Pons (tissue), 1 donor: ENCODE data around the gene CHIT1.

Experiments used
- DNase-seq: peaks from one replicate; pipeline ENCODE4 v3.0.0-alpha.2; 2016; ENCODE audit warnings: low spot score

Gene CHIT1

GRCh38 chr1:203216274-203217138, 13.0 kb downstream of the CHIT1 start:
- peak; percentile 75 for DNase-seq

DNA sequence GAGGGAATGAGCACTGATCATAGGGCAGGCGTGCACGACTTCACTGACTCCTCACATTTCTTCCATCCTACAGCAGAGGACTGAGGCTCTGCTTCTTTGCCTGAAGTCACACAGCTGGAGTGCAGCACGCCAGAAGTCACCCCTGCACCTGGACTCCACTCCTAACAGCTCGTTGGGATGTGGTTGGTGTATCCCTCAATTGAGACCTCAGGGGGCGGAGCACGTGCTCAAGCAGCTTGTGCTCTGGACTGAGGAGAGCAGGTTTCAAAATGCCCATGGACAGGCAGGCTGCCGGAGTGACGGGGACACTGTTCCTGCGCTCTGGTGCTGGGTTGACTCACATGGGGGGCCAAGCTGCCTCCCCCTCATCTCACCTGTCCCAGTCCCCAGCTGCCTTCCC, 13.9 kb downstream of the CHIT1 start:
- no peak for DNase-seq

GRCh38 chr1:203214871-203215270, 14.6 kb downstream of the CHIT1 start:
- DNase-seq = no peak

- DNase-seq = no peak
These were observed 16.3 kb downstream of the CHIT1 start for GRCh38 chr1:203213126-203213525.

DNA sequence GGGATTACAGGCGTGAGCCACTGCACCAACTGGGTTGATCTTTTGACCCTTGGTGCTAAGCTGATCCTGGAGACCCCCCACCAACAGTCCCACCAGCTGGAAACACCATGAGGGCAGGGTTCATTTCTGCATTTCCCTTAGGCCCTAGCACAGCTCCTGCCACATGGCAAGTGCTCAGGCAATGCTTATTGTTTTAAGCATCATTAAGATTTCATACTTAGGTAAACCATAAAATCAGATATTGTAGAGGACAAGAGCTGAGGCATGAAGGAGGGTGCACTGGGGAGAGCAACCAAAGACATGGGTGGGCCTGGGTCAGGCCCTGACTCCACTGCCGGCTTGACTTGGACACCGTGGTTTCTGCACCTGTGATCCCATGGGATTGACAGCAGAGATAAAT, 17.7 kb downstream of the CHIT1 start:
- DNase-seq = no peak

DNA sequence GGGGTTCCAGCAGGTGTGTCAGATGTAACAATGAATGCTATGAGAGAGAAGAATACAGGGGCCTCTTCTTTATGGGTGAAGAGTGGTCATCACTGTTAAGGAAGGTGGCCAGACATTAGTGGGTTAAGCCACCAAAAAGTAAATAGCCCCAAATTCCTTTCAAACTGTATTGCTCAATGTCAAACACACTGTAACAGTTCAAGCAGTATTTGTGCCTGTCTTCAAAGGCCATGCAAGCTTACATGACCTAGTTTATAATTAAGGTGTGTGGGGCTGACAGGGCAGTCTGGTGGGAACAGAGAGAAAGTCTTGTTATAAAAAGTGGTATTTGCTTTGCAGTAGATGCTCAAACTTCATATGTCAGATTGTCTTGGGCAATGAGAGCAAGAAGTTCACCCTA, 18.5 kb downstream of the CHIT1 start:
- DNase-seq = no peak

GRCh38 chr1:203210350-203210749, 19.1 kb downstream of the CHIT1 start:
- no peak for DNase-seq

DNA sequence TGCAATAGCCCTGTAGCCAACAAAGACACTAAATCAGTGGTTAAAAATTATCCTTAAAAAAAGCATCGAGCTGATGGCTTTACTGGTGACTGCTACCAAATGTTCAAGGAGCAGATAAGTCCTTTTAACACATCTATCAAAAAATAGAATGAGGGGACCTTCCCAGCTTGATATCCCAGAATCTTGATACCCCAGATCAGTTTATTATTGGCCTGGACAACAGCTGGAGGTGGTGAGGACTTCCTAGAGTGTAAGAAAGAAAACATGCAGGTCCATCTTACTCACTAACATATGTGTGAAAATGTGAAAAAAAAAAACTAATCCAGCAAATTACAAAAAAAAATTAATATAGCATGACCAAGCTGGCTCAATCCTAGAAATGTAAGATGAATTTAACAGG, 21.3 kb downstream of the CHIT1 start:
- no peak for DNase-seq

- DNase-seq = no peak
These were observed 21.7 kb downstream of the CHIT1 start for GRCh38 chr1:203207751-203208150.

DNA sequence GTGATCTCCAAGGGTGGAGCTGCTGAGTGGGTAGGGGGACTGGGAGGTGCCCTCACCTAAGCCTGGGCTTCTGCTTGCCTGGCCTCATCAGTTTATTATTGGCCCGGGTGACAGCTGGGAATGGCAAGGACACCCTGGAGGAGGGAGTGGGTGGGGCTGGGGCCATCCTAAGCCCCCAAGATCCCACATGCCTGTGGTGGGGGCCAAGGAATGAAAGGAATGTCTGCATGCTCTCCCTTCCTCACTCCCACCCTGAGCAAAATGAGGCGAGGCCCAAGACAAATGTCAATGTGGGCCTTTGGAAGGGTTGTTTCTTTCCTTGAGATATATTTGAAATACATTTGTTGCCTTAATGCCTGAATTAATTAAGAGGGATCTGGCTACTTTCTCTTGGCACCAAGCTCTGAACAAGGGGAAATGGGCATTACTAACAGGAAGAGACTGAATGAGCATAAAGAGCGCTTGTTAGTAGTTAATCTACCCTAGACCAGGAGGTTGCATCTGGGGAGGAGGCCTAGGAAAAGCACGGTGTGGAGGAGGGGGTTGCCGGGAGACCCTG, 23.3 kb downstream of the CHIT1 start:
- no peak for DNase-seq

GRCh38 chr1:203204756-203205155, 24.7 kb downstream of the CHIT1 start:
- no peak for DNase-seq

DNA sequence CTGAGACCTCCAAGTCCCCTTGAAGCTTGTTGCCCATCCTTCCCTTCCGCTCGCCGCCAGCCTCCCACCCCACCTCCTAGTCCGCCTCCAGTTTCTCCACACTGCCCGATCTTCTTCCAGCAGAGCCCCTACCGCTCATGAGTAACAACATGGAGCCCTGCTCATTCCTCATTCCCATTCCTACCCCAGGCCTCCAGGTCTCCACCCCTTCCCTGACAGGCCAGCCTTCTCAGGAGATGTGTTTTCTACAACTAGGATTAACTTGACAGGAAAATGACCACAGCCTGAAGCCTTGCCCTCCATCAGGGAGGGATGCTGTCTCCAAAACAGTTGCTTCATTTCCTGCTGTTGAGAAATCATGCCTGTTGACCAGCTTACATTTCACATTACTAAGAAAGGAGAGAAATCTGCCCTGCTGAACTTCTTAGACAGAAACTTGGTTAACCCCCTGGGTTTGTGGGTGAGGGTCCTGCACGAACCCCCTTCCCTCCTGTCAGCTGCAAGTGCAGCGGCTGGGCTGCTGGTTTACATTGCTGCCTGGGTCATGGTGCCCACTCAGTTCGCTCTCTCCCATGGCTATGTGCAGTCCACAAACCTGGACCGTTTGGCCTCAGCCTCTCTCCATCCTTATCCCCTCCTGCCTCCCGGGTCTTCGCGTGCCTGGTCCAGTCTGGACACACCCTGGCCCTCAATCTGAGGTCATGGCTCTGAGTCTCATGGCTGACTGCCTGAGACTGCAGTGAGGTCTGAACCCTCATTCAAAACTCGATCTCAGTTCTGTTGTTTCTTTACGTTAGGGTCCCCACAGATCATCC, 26.8 kb downstream of the CHIT1 start:
- DNase-seq = no peak

GRCh38 chr1:203201516-203202205, 27.8 kb downstream of the CHIT1 start:
- no peak for DNase-seq

- DNase-seq = no peak
These were observed 28.6 kb downstream of the CHIT1 start for GRCh38 chr1:203200916-203201315.

GRCh38 chr1:203199816-203200571, 29.5 kb downstream of the CHIT1 start:
- DNase-seq = peak; percentile 72

- no peak for DNase-seq
These were observed 30.0 kb downstream of the CHIT1 start for GRCh38 chr1:203199481-203199815.

DNA sequence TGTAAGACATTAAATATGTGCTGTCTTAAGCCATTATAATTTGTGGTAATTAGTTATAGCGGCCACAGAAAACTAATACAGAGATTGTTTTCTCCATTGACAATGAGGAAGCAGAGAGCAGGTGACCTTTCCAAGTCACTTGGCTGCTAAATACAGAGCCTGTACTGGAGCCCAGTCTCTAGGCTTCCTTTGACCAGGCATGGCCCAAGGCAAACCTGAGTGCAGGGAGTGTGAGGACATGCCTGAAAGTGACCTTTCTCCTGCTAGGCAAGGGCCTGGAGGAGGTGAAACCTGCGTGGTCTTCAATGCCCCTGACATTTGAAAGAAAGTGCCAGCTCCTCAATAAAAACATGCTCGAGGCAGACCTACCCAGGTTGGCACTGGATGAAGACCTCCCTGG, 30.5 kb downstream of the CHIT1 start:
- DNase-seq = no peak

DNA sequence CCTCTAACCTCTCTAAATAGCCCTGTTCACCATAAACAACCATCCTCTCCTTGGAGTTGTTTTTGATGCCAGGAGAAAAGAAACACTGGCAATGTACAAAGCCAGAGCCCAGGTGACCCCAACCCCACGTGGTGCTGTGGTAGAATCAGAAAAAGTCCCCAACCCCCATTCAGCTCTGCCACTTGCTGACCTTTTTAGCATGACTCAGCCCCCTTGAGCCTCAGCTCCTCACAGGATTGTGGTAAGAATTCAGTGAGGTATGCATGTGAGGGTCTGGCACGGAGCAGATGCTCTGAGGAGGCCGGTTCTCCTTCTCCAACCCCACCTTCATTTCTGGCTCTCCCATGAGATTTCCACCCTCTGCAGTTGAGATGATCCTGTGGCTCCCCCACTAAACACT, 31.8 kb downstream of the CHIT1 start:
- DNase-seq = no peak

DNA sequence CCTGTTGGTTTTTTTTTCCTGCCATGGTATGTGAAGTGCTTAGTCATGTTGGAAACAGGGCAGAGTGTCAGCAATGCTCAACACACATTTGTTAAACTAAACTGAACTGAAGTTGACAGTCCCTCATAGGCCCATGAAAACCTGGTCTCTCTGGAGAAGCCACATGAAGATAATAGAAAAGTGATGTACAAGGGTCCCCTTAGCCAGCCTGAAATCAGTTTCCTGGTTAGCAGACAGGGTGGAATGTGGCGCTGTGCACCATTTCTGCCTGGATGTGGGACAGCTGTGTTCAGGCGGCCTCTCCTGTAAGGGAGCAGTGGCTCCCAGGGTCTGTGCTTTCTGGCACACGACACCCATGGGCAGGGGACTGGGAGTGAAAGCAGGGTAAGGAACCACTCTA, 33.1 kb downstream of the CHIT1 start:
- no peak for DNase-seq

DNA sequence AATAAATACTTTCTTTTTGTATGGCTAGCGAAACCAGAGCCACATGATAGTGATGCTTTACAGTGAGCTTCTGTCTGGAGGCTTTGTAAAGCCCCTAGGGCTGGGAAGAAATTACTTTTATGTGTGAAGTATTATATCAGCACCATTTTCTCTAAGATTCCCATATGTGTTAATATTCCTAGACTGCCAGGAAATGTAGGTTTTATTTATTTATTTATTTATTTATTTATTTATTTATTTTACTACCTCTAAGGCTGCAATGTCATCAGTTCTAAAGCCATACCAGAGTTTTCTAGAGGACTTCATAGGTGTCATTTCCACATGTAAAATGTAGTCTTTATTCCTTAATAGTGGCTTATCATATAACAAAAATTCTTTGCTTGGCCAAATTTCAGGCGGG, 38.5 kb downstream of the CHIT1 start:
- no peak for DNase-seq

- no peak for DNase-seq
These were observed 39.5 kb downstream of the CHIT1 start for GRCh38 chr1:203189951-203190352.
